Kidney (tissue), 14 donors: Measurements from ENCODE around the gene BLOC1S3. TPM values are rescaled to one million over a fixed set of nuclear protein-coding genes. Genes with fewer than 3 reads are reported as not detected.

Experiments used
- DNase-seq, 5 donors: peaks; one replicate each; pipeline ENCODE4 v3.0.0-alpha.2; 2013 to 2020
- FAIRE-seq: peaks from 2 replicates; lab custom pipeline; 2012; peaks lifted over from hg19 to GRCh38; lab: Jason Lieb, UNC
- H3K27ac ChIP-seq, 2 donors: one replicate each; pipeline ENCODE4 v1.7.0; 2013; ENCODE audit warnings: low read depth in 2 of 2, low read length in 2 of 2, inconsistent platforms in 1 of 2
- H3K27me3 ChIP-seq: one replicate; pipeline ENCODE4 v1.7.1; 2013; ENCODE audit warnings: low read length, inconsistent platforms; ENCODE audit not compliant: control insufficient read depth, insufficient read depth
- H3K36me3 ChIP-seq, 3 donors: one replicate each; pipeline versions ENCODE4 v1.7.0 to v1.7.1; 2013; ENCODE audit warnings: low read length in 3 of 3, control low read depth in 1 of 3, inconsistent platforms in 1 of 3; ENCODE audit not compliant: insufficient read depth in 3 of 3, control insufficient read depth in 2 of 3
- H3K4me1 ChIP-seq, 3 donors: one replicate each; pipeline versions ENCODE4 v1.7.0 to v1.7.1; 2013; ENCODE audit warnings: low read length in 3 of 3, inconsistent platforms in 1 of 3, low read depth in 1 of 3; ENCODE audit not compliant: control insufficient read depth in 2 of 3, insufficient read depth in 2 of 3
- H3K4me3 ChIP-seq, 3 donors: one replicate each; pipeline versions ENCODE4 v1.7.0 to v1.8.1; 2013; ENCODE audit warnings: low read length in 3 of 3, control low read depth in 1 of 3, inconsistent platforms in 1 of 3
- H3K9ac ChIP-seq, 3 donors: one replicate each; pipeline versions ENCODE4 v1.7.0 to v1.7.1; 2013; ENCODE audit warnings: low read length in 3 of 3, control low read depth in 1 of 3, inconsistent platforms in 1 of 3
- H3K9me3 ChIP-seq, 3 donors: one replicate each; pipeline versions ENCODE4 v1.7.0 to v1.7.1; 2013; ENCODE audit warnings: low read length in 3 of 3, control low read depth in 1 of 3, inconsistent platforms in 1 of 3; ENCODE audit not compliant: control insufficient read depth in 2 of 3, insufficient read depth in 1 of 3
- intact Hi-C: fragments of 100-400 bp; cut with DNase I; formaldehyde crosslinking; loops from one replicate; pipeline ENCODE4 v1.11.1; 2022
- polyA plus RNA-seq: library from polyadenylated mRNA; stranded (reverse); fragments of 350-450 nt; fragmentation: Illumina TruSeq; extraction: RNeasy Lipid Tissue Mini Kit (QIAGEN cat#74804); gene quantifications from one replicate; pipeline ENCODE4 v1.2.3, GENCODE V29; 2014; ENCODE audit warnings: low read depth, low replicate concordance; ENCODE audit not compliant: insufficient read depth
- total RNA-seq: library from RNA; stranded (reverse); fragmentation: NEBNext Ultra II Directional; extraction: Animal tissue kit (Norgen Biotek cat#: 25700); gene quantifications from one replicate; pipeline ENCODE4 v1.2.1, GENCODE V29; 2021
- TF ChIP-seq, protein P1 (sequence below): IDR thresholded peaks from 3 replicates; pipeline ENCODE4 v1.5.1; 2012; ENCODE audit warnings: mild to moderate bottlenecking, moderate library complexity, borderline replicate concordance; ENCODE audit not compliant: insufficient read depth; ENCODE audit errors: extremely low read depth
- donor health status: control.
- donor health status: control.
- donor health status: control.
- donor health status: control.
- donor health status: control.
- donor health status: DM: yes; HTN: yes; CAD: no.
- donor health status: Normal renal cell carcinoma (clear cell type).

The BLOC1S3 gene
- total and polyA plus RNA-seq, 2 donors from 2014 or later = 5.2 to 13.2 TPM

DNA sequence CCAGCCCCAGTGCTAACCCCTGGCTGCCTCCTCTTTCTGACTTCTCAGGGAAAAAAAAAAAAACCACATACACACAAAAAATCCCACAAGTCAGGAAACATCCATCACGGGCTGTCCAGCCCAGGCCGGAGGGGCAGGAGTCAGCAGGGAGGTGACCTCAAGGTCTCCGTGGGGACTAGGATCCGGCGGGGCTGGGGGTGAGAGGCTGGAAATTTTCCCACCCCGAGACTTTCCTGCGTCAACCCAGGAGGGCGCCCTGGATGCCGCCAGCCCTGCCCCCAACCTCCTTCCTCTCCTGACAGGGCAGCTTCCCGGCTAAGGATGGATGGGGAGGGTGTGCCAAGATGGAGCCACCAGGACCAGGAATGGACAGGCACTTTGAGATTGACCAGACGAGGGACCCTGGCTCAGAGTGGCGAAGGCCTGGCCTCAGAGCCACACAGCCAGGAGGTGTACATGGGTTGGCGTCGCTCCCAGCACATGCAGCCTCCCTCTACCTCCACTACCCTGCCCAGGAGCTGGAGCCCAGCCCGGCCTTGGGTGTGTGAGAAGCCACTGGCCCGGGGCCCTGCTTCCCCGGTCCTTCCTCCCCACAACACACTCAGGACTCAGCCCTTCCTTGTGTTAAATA is 33.3 kb downstream of the BLOC1S3 start:
- H3K27ac ChIP-seq = peak overlapping the region; percentile 51 to 64
- intact Hi-C loops = no loop called here
- H3K27me3 ChIP-seq = no peaks in the 10 kb centered on the region
- no peaks in the 10 kb centered on the region for H3K9me3 ChIP-seq
- H3K9ac ChIP-seq = no peak overlapping the region
- H3K36me3 ChIP-seq = no peaks in the 10 kb centered on the region
- peaks cover 0 to 15% (median 0%) of the 10 kb centered on the region in 3 donors for H3K4me1 ChIP-seq
- DNase-seq = peak in 3 of 5 donors; percentile 38 to 90 (median 69)
- H3K4me3 ChIP-seq = no peak overlapping the region
- FAIRE-seq = no peak
- TF ChIP-seq, protein P1, sequence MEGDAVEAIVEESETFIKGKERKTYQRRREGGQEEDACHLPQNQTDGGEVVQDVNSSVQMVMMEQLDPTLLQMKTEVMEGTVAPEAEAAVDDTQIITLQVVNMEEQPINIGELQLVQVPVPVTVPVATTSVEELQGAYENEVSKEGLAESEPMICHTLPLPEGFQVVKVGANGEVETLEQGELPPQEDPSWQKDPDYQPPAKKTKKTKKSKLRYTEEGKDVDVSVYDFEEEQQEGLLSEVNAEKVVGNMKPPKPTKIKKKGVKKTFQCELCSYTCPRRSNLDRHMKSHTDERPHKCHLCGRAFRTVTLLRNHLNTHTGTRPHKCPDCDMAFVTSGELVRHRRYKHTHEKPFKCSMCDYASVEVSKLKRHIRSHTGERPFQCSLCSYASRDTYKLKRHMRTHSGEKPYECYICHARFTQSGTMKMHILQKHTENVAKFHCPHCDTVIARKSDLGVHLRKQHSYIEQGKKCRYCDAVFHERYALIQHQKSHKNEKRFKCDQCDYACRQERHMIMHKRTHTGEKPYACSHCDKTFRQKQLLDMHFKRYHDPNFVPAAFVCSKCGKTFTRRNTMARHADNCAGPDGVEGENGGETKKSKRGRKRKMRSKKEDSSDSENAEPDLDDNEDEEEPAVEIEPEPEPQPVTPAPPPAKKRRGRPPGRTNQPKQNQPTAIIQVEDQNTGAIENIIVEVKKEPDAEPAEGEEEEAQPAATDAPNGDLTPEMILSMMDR = no peak

DNA sequence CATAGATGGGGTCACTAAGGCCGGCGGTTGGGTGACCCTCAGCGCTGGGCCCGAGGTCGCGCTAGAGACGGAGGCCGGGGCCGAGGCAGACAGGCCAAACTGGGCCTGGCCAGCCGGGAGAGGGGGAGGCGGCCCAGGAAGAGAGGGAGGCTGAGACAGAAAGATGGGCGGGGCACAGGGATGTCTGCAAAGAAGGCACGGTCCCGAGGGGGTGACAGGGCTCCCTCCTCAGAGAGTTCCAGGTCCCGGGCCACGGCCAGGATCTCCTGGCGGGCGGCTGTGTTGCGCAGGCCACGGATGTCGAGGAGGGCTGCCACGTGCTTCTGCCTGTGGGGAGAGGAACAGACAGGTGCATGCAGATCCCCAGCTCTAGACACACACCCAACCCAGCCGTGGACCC is 34.4 kb downstream of the BLOC1S3 start:
- Histone ChIP-seq H3K27me3 (peaks cover 3% of the 10 kb centered on the region), H3K4me3 (no peak overlapping the region), H3K27ac (peak overlapping the region; percentile 32 to 63), H3K9ac (no peak overlapping the region), H3K36me3 (no peaks in the 10 kb centered on the region), H3K4me1 (peaks cover 0 to 20% (median 3%) of the 10 kb centered on the region in 3 donors), H3K9me3 (no peaks in the 10 kb centered on the region)
- DNase-seq (peak in 1 of 5 donors; percentile 62), FAIRE-seq (no peak)
- intact Hi-C loops = no loop called here
- TF ChIP-seq, protein P1 = no peak

DNA sequence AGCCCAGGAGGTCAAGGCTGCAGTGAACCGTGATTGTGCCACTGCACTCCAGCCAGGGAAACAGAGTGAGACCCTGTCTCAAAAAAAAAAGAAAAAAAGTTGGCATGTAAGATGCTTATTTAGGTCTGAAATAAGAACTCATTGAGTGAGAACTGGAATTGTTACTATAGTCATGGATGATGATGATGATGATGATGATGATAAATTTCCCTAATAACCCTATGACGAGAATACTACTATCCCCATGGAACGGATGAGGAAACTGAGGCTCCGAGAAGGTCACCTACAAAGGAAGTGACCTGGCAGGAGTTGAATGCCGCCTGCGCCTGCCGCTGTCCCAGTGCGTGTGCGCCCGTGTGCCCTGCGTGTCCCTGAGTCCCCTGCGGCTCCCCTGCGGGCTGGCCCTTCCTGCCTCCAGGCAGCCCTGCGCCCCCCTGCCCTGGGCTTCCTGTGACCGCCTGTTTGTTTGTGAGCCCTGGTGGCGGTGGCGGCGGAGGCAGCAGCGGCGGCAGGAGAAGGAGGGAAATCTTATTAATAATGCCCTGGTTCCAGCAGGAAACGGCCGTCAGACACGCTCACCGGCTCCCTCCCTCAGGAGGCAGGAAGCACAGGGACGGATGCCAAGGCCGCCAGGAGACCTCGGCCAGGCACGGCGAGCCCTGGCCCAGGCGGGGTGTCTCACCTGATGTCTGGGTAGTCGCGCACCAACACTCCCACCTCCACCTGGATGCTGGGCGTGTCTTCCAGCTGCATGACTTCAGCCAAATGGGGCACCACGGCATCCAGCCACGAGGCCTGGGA is 37.0 kb downstream of the BLOC1S3 start:
- peaks cover 0 to 20% (median 3%) of the 10 kb centered on the region in 3 donors for H3K4me1 ChIP-seq
- H3K9me3 ChIP-seq = no peaks in the 10 kb centered on the region
- TF ChIP-seq, protein P1 = no peak
- intact Hi-C loops = no loop called here
- H3K4me3 ChIP-seq = no peak overlapping the region
- no peaks in the 10 kb centered on the region for H3K36me3 ChIP-seq
- FAIRE-seq = no peak
- H3K27me3 ChIP-seq = peaks cover 3% of the 10 kb centered on the region
- peak overlapping the region in 1 of 2 donors; percentile 37 for H3K27ac ChIP-seq
- no peak overlapping the region for H3K9ac ChIP-seq
- peak; percentile 51 to 89 (median 69) for DNase-seq
